ENCODE results near the gene SPATA9.
A peak's percentile ranks its signal among the peaks of the same experiment; 100 is the strongest.
"Not testable (repeated sequence)": the region's sequence is repeated elsewhere in the genome, so short reads cannot be mapped to it uniquely, and the experiment has no call there.

Gene SPATA9

GRCh38 chr5:95707055-95707454, 24.3 kb upstream of the SPATA9 start:
- TF ChIP-seq ZFX (IDR thresholded peaks at IDR 0.05) (no peak), CTCF (conservative IDR thresholded peaks at IDR 0.05) (no peak)
- no peak overlapping the region for H3K27ac ChIP-seq

- not testable (repeated sequence) for H3K27ac ChIP-seq
These were observed 23.4 kb upstream of the SPATA9 start for GRCh38 chr5:95706196-95706595.

- H3K27ac ChIP-seq: no peak overlapping the region
- no peak for TF ChIP-seq CTCF (conservative IDR thresholded peaks at IDR 0.05)
- TF ChIP-seq ZFX (IDR thresholded peaks at IDR 0.05): no peak
These were observed 21.4 kb upstream of the SPATA9 start for GRCh38 chr5:95704150-95704549.

- TF ChIP-seq CTCF (conservative IDR thresholded peaks at IDR 0.05) (no peak), ZFX (IDR thresholded peaks at IDR 0.05) (no peak)
- no peak overlapping the region for H3K27ac ChIP-seq
These were observed 18.3 kb upstream of the SPATA9 start for GRCh38 chr5:95701074-95701473.

- H3K27ac ChIP-seq: no peak overlapping the region
- TF ChIP-seq ZFX (IDR thresholded peaks at IDR 0.05): no peak
- TF ChIP-seq CTCF (conservative IDR thresholded peaks at IDR 0.05): no peak
These were observed 16.5 kb upstream of the SPATA9 start for GRCh38 chr5:95699337-95699736.

GRCh38 chr5:95697781-95698681, 15.2 kb upstream of the SPATA9 start:
- H3K27ac ChIP-seq: peak overlapping the region; percentile 46; the same call in 1 of the 2 replicates
- no peak; the same call in 1 of the 2 replicates for TF ChIP-seq CTCF (conservative IDR thresholded peaks at IDR 0.05)
- no peak for TF ChIP-seq ZFX (IDR thresholded peaks at IDR 0.05)

- H3K27ac ChIP-seq: no peak overlapping the region
- TF ChIP-seq ZFX (IDR thresholded peaks at IDR 0.05) (no peak), CTCF (conservative IDR thresholded peaks at IDR 0.05) (no peak)
These were observed 7.5 kb upstream of the SPATA9 start for GRCh38 chr5:95690333-95690732.

GRCh38 chr5:95689680-95690079, 6.9 kb upstream of the SPATA9 start:
- no peak overlapping the region for H3K27ac ChIP-seq
- TF ChIP-seq ZFX (IDR thresholded peaks at IDR 0.05) (no peak), CTCF (conservative IDR thresholded peaks at IDR 0.05) (no peak)
